ENCODE results near the gene GALNT6.

The GALNT6 gene

DNA sequence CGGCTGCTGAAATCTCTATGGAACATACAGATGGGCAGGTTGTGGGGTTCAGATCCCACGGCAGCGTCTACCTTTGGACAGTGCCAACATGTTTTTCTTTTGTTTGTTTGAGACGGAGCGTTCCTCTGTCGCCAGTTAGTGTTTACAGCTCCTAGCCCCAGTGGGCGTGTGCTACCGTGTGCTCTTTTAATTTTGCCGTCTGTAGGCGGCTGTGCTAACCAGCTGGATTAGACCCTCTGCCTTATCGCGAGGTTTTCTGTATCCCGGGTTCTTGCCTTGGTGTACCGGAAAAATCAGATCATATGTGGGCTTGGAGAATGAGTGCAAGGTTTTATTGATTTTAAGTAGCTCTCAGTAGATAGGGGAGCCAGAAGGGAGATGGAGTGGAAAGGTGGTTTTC, 9.8 kb upstream of the GALNT6 start:
- no peaks in the 10 kb centered on the region for H3K9me3 ChIP-seq (replicated peaks in 1 of 11)
- no peak for TF ChIP-seq Cebpa-rat (IDR thresholded peaks at IDR 0.05)
- no peaks in the 10 kb centered on the region; a peak in 1 of 22 replicates for H4K20me1 ChIP-seq
- no peak overlapping the region for H3K4me2 ChIP-seq
- no peak overlapping the region for H3K27ac ChIP-seq
- no peak overlapping the region for H3K9ac ChIP-seq
- H3K27me3 ChIP-seq, result peaks cover 0 to 3% (median under 1%) of the 10 kb centered on the region in 11 experiments; a peak in 3 of 22 replicates
- H3K4me3 ChIP-seq, result no peak overlapping the region
- H3K4me1 ChIP-seq, result peaks cover 0 to 21% (median 0%) of the 10 kb centered on the region in 10 experiments; a peak in 7 of 20 replicates
- no peaks in the 10 kb centered on the region for H3K36me3 ChIP-seq

DNA sequence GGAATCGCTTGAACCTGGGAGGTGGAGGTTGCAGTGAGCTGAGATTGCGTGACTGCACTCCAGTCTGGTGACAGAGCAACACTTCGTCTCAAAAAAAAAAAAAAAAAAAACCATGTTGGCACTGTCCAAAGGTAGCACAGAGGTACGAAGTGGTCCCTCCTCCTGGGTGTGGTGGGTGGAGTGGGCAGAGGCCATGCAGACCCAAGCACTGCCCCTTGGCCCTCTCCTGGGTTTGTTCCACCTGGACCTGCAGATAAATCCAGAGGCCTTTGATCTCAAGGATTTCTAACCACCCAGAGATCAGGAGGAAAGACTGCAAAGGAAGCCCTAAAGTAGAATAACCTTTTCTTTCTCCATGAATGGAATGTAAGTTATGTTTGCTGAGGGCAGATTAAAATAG, 8.7 kb upstream of the GALNT6 start:
- H3K27me3 ChIP-seq, result peaks cover 0 to 14% (median 11%) of the 10 kb centered on the region in 11 experiments; a peak in 14 of 22 replicates
- no peaks in the 10 kb centered on the region for H3K9me3 ChIP-seq (replicated peaks in 1 of 11)
- no peak overlapping the region for H3K4me3 ChIP-seq
- H3K27ac ChIP-seq, result no peak overlapping the region
- no peak overlapping the region for H3K4me2 ChIP-seq
- no peaks in the 10 kb centered on the region; a peak in 1 of 22 replicates for H4K20me1 ChIP-seq
- no peaks in the 10 kb centered on the region for H3K36me3 ChIP-seq
- peaks cover 4 to 29% (median 9%) of the 10 kb centered on the region in 10 experiments; a peak in 17 of 20 replicates for H3K4me1 ChIP-seq
- TF ChIP-seq Cebpa-rat (IDR thresholded peaks at IDR 0.05), result no peak
- H3K9ac ChIP-seq, result no peak overlapping the region

DNA sequence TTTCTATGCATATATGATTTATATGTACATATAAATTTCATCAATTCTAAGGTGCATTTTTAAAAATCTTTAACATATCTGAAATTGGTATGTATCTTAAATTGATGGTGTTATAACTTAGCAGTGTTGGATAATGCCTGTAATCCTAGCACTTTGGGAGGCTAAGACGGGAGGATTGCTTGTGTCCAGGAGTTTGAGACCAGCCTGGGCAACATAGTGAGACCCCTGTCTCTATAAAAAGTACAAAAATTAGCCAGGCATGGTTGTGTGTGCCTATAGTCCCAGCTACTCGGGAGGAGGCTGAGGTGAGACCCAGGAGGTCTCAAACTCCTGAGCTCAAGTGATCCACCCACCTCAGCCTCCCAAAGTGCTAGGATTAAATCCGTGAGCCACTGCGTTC, 6.5 kb upstream of the GALNT6 start:
- no peak overlapping the region for H3K4me2 ChIP-seq
- no peak for TF ChIP-seq Cebpa-rat (IDR thresholded peaks at IDR 0.05)
- no peak overlapping the region for H3K27ac ChIP-seq

DNA sequence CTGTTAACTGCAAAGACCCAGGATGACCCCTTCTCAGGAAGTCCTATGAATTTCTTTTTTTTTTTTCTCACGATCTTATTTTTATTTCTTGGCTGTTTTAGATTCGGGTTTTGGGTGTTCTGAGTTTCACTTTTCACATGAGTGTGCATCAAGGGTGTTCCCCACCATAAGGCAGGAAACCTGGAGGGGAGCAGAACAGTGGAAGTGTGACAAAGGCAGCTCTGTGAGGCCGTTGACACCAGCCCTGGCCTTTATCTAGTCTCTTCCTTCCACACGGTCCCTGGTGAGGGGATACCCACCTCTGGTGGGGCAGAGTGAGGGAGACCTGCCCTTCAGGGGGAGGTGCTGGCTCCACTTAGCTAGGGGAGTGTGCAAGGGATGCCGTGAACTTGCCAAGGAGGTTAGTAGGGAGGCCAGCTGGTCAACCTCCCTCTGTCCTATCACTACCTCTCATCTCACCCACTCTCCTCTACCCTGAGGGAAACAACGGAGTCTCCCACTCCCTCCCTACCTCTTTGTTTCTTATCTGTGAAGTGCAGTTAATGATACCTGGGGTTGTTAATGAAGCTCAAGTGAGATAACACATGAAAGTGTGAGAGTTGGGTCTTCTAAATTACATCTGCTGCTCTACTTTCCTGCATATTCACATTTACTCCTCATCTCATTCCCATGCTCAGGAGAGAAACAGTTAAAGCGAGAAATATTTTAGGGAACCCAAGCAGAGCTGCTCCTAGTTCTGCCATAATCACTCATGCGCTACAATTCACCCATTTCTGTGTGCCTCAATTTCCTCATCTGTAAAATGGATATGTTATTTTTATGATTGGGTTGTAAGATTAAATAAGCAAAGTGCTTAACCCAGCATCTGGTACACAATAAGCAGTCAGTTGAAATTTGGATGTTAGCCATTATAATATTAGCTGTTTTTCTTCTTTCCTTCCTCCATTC, 4.4 kb upstream of the GALNT6 start:
- Histone ChIP-seq H3K4me3 (no peak overlapping the region), H4K20me1 (peaks cover 0 to 22% (median 5%) of the 10 kb centered on the region in 11 experiments; a peak in 7 of 22 replicates), H3K27me3 (peaks cover 25 to 57% (median 54%) of the 10 kb centered on the region in 11 experiments), H3K9me3 (replicated peaks in 1 of 11) (no peaks in the 10 kb centered on the region), H3K36me3 (no peaks in the 10 kb centered on the region), H3K4me1 (peaks cover 34 to 52% (median 45%) of the 10 kb centered on the region in 10 experiments), H3K4me2 (peak overlapping the region; percentile 9 to 97 (median 47); a peak in 19 of 22 replicates), H3K9ac (no peak overlapping the region), H3K27ac (no peak overlapping the region)
- no peak for TF ChIP-seq Cebpa-rat (IDR thresholded peaks at IDR 0.05)

More for the DNA sequence above, 6.5 kb upstream of the GALNT6 start:
- Histone ChIP-seq H3K36me3 (no peaks in the 10 kb centered on the region), H3K9me3 (replicated peaks in 1 of 11) (no peaks in the 10 kb centered on the region), H3K9ac (no peak overlapping the region), H3K4me3 (no peak overlapping the region), H4K20me1 (peaks cover 0 to 6% (median 0%) of the 10 kb centered on the region in 11 experiments; a peak in 5 of 22 replicates), H3K27me3 (peaks cover 15 to 36% (median 33%) of the 10 kb centered on the region in 11 experiments), H3K4me1 (peaks cover 19 to 33% (median 27%) of the 10 kb centered on the region in 10 experiments)

DNA sequence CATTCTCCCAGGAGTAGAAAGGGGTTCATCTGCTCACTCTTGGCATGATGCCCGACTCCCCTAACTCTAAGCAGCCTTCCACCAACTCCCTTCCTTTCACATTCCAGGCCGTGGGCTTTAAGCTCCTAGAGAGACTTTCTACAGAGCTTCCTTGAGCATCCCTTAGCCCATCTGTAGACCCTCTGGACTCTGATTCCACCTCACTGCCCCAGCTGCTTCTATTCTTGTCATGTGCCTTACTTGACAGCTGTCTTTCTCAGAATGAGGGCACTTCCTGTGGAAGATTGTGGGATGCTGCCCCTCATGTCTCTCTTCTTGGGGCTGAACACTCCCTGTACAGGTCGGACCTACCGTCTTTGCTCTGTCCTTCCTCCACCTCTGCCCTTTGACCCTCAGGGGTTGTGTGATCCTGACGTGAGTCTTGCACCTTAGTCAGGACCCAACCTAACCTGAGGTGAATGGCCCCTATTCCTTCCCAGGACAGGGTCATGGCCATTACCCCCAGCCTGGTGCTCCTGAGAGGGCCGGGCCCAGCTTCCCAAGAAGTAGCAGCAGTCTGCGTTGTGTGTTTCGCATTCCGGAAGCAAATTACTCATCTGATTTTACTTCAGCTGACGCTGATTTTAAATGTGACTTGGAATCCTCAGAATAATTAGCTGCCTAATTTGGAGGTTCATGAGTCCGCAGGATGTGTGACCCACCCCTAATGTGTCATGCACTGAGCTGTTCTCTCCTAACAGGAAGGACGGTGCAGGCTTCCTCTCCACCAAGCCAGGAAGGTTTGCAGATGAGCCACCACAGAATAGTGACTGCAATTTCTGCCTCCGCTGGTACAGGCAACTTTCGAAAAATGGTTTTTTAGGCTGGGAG, 2.7 kb upstream of the GALNT6 start:
- H3K4me2 ChIP-seq, result peak overlapping the region; percentile 8 to 97 (median 50); a peak in 21 of 22 replicates

DNA sequence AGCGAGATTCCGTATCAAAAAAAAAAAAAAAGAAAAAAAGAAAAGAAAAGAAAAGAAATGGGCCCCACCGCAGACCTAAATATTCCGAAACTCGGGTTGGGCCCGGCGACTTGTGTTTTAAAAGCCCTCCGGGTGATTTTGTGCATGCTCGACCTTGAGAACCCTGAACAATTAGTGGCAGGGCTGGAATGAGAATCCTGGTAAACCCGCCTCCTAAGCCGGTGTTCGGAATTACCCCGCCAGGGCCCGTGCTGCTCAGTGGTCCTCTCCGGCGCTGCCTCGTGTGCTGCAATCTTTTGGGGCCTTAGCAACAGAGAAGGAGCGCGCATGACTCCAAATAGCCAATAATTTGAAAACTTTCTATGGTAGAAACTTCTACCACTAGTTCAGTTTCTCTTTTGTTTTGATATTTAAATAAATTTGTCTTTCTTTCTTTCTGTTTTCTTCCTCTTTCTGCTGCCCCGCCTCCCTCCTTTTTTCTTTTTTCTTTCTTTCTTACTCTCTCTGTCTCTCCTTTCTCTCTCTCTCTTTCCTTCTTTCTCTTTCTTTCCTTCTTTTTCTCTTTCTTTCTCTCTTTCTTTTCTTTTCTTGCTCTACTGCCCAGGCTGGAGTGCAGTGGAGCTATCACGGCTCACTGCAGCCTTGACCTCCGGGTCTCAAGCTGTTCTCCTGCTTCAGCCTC, 1.5 kb upstream of the GALNT6 start:
- H4K20me1 ChIP-seq, result peaks cover 0 to 25% (median 7%) of the 10 kb centered on the region in 11 experiments; a peak in 7 of 22 replicates
- no peak overlapping the region for H3K27ac ChIP-seq
- no peaks in the 10 kb centered on the region for H3K36me3 ChIP-seq
- peak overlapping the region in 1 of 11 experiments; percentile 77; a peak in 5 of 22 replicates for H3K9ac ChIP-seq
- no peaks in the 10 kb centered on the region for H3K9me3 ChIP-seq (replicated peaks in 1 of 11)
- H3K4me1 ChIP-seq, result peaks cover 34 to 77% (median 54%) of the 10 kb centered on the region in 10 experiments
- peak overlapping the region; percentile 90 to 99 (median 95) for H3K4me2 ChIP-seq
- no peak for TF ChIP-seq Cebpa-rat (IDR thresholded peaks at IDR 0.05)
- H3K4me3 ChIP-seq, result peak overlapping the region; percentile 16 to 76 (median 64); a peak in 16 of 20 replicates
- H3K27me3 ChIP-seq, result peaks cover 25 to 84% (median 76%) of the 10 kb centered on the region in 11 experiments

More for the DNA sequence above, 2.7 kb upstream of the GALNT6 start:
- Histone ChIP-seq H3K27ac (no peak overlapping the region), H4K20me1 (peaks cover 0 to 25% (median 7%) of the 10 kb centered on the region in 11 experiments; a peak in 7 of 22 replicates), H3K9me3 (replicated peaks in 1 of 11) (no peaks in the 10 kb centered on the region), H3K36me3 (no peaks in the 10 kb centered on the region), H3K27me3 (peaks cover 25 to 72% (median 67%) of the 10 kb centered on the region in 11 experiments), H3K4me1 (peaks cover 34 to 64% (median 46%) of the 10 kb centered on the region in 10 experiments), H3K4me3 (no peak overlapping the region; a peak in 1 of 20 replicates), H3K9ac (no peak overlapping the region)
- TF ChIP-seq Cebpa-rat (IDR thresholded peaks at IDR 0.05), result no peak

DNA sequence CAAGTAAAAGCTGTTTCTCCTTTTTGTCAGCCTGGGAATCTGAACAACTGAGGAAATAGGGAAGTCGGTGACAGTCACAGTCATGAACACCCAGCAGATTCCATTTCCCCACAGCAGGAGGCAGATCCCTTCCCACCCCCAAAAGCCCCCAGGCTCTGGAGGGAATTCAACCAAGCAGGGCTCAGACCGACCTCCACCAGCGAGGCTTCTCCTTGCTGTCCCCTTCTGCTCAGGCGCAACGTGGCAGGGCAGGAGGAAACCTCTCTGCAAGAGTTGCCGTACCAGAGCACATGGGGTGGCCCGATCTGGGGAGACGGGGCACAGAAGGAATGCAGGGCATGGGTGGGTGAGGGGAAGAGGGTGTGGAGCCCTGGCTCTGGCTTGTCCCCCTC, 319 bp downstream of the GALNT6 start:
- Histone ChIP-seq H3K27me3 (peaks cover 34 to 87% (median 74%) of the 10 kb centered on the region in 11 experiments), H3K9ac (peak overlapping the region in 10 of 11 experiments; percentile 38 to 77 (median 66); a peak in 17 of 22 replicates), H3K4me3 (peak overlapping the region; percentile 58 to 76 (median 66)), H3K4me1 (peaks cover 34 to 80% (median 54%) of the 10 kb centered on the region in 10 experiments), H4K20me1 (peaks cover 0 to 25% (median 7%) of the 10 kb centered on the region in 11 experiments; a peak in 7 of 22 replicates), H3K27ac (peak overlapping the region in 5 of 11 experiments; percentile 8 to 56 (median 22); a peak in 6 of 22 replicates), H3K9me3 (replicated peaks in 1 of 11) (no peaks in the 10 kb centered on the region), H3K4me2 (peak overlapping the region; percentile 90 to 99 (median 95)), H3K36me3 (no peaks in the 10 kb centered on the region)
- no peak for TF ChIP-seq Cebpa-rat (IDR thresholded peaks at IDR 0.05)

DNA sequence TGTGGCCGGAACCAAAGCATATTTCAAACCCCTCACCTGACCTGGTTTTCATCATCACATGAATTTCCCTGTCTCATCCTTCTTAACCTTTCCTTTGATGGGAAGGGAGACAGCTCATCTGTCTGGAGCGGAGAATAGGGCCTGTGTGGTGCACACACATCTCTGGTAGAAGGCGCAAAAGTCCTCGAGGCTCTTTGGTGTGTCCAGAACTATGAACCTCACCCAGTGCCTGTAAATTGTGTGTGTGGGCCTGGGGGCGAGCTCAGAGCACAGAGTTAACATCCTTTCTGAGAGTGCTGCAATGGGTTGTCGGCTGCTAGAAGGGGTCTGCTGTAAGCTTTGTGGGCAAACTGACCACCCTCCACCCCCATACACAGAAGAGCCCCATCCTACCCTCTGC, 749 bp downstream of the GALNT6 start:
- Histone ChIP-seq H4K20me1 (peaks cover 0 to 25% (median 7%) of the 10 kb centered on the region in 11 experiments; a peak in 7 of 22 replicates), H3K27me3 (peaks cover 38 to 82% (median 69%) of the 10 kb centered on the region in 11 experiments), H3K4me2 (peak overlapping the region in 7 of 11 experiments; percentile 90 to 99 (median 97); a peak in 13 of 22 replicates), H3K36me3 (no peaks in the 10 kb centered on the region), H3K9ac (no peak overlapping the region), H3K4me1 (peaks cover 32 to 76% (median 51%) of the 10 kb centered on the region in 10 experiments), H3K9me3 (replicated peaks in 1 of 11) (no peaks in the 10 kb centered on the region), H3K4me3 (peak overlapping the region in 2 of 10 experiments; percentile 62 to 72; a peak in 3 of 20 replicates), H3K27ac (no peak overlapping the region)
- TF ChIP-seq Cebpa-rat (IDR thresholded peaks at IDR 0.05), result no peak

Data from BLaER1 treated with 17β-estradiol and CSF1 and Interleukin-3, amounts not matched to agents 10 nM and 100 nM (cell line).